H1 (cell line): ENCODE data around the gene DLX2. TPM values are rescaled to one million over a fixed set of nuclear protein-coding genes. Genes with fewer than 3 reads are reported as not detected.

Experiments used
- SIRT6 ChIP-seq: IDR thresholded peaks from one replicate; pipeline ENCODE4 v1.7.1; 2012; ENCODE audit warnings: low read length, inconsistent platforms
- YY1 ChIP-seq: IDR thresholded peaks from 2 replicates; pipeline ENCODE4 v1.6.1; 2011; ENCODE audit warnings: low read depth, mild to moderate bottlenecking, low read length
- polyA plus RNA-seq, 7 experiments: library from polyadenylated mRNA; depleted of rRNA in 3 of 7; stranded (reverse) in 5 of 7; unstranded in 2 of 7; fragments of >200 nt in 5 of 7; fragments of 200-250 nt in 2 of 7; gene quantifications; 1 replicate in 5 of 7; 2 replicates in 1 of 7; 4 replicates in 1 of 7; pipeline versions ENCODE4 v1.2.1 to v1.2.3, GENCODE V29; 2011 to 2013; ENCODE audit warnings: missing spikeins in 2 of 7, mixed read lengths in 2 of 7
- total RNA-seq: library from RNA; stranded (reverse); fragmentation: NEBNext Ultra II Directional; extraction: Animal tissue kit (Norgen Biotek cat#: 25700); gene quantifications from 2 replicates; pipeline ENCODE4 v1.2.1, GENCODE V29; 2021

DLX2 gene
- total and polyA plus RNA-seq, 2 of the 8 experiments (the other 6 are each of a cell fraction or from before 2014, with no cell fraction given): 0.45 TPM; not detected in 1

- TF ChIP-seq SIRT6: no peak
- no peak for TF ChIP-seq YY1
Measured at GRCh38 chr2:172084645-172085459, 17.8 kb downstream of the DLX2 start (continued).
